ENCODE measurements around the gene REC114. TPM values are rescaled to one million over a fixed set of nuclear protein-coding genes. Genes with fewer than 3 reads are reported as not detected.
A peak's percentile ranks its signal among the peaks of the same experiment; 100 is the strongest.

REC114 gene
- total and polyA plus RNA-seq, 8 donors, result 0.20 to 0.24 TPM; not detected in 6

DNA sequence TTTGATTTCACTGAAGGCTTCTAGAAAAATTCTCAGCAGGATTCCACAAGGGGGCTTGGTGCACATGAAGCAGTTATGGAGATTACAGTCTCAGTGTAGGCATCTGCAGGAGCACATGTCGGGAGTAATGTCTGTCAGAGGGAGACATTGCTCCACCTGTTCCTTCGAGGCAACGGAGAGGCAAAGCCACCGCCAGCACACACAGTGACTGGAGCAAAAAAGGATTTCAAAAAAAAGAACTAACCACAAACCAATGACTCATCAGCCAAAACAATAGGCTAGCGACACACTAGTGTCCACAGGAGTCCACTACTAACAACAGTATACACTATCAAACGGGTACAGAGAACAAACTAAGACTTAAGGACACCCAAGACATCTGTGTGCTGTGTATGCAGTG lies 121.3 kb downstream of the REC114 start:
- intact Hi-C loops (cut with DNase I), result loop anchor here in 1 of 2 donors (5.0 to 10.0 kb wide), 2 partner anchors 73 to 131 kb away; no protein-coding TSS in a partner anchor

DNA sequence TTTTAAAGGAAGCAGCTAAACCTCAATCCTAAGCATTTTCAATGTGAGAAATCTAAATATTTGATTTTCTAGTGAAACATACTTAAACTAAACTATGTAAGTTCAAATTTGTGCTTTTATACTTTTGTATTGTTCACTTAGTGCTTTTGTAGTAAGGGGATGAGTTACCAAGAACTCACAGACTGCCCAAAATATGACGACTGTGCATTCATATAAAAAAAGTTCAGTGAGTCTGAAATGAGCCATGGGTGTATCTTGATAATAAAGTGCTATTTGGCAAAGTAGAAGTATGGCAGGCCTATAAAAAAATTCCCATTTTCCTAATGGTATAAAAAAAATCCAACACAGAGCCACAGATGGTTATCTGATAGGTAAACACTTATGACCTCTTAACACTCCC lies 124.1 kb downstream of the REC114 start:
- TF ChIP-seq, protein P1, sequence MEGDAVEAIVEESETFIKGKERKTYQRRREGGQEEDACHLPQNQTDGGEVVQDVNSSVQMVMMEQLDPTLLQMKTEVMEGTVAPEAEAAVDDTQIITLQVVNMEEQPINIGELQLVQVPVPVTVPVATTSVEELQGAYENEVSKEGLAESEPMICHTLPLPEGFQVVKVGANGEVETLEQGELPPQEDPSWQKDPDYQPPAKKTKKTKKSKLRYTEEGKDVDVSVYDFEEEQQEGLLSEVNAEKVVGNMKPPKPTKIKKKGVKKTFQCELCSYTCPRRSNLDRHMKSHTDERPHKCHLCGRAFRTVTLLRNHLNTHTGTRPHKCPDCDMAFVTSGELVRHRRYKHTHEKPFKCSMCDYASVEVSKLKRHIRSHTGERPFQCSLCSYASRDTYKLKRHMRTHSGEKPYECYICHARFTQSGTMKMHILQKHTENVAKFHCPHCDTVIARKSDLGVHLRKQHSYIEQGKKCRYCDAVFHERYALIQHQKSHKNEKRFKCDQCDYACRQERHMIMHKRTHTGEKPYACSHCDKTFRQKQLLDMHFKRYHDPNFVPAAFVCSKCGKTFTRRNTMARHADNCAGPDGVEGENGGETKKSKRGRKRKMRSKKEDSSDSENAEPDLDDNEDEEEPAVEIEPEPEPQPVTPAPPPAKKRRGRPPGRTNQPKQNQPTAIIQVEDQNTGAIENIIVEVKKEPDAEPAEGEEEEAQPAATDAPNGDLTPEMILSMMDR (IDR thresholded peaks at IDR 0.05), result no peak
- H3K27me3 ChIP-seq, result no peaks in the 10 kb centered on the region
- H3K4me3 ChIP-seq, result no peak overlapping the region
- no peaks in the 10 kb centered on the region for H3K9me3 ChIP-seq
- intact Hi-C loops (cut with DNase I), result loop anchor here in 1 of 2 donors (10.0 kb wide), 1 partner anchor 128 kb away; no protein-coding TSS in a partner anchor
- ATAC-seq (no peak), DNase-seq (no peak)
- H3K27ac ChIP-seq, result no peak overlapping the region
- H3K4me1 ChIP-seq, result peaks cover 0 to 14% of the 10 kb centered on the region in 2 donors
- H3K36me3 ChIP-seq, result peaks cover 0 to 92% of the 10 kb centered on the region in 2 donors

More for the DNA sequence above, 121.3 kb downstream of the REC114 start:
- H3K4me1 ChIP-seq, result peaks cover 0 to 14% of the 10 kb centered on the region in 2 donors
- H3K27ac ChIP-seq, result peak overlapping the region in 1 of 2 donors; percentile 30
- no peak for DNase-seq
- peak; percentile 61 for ATAC-seq
- peaks cover 0 to 82% of the 10 kb centered on the region in 2 donors for H3K36me3 ChIP-seq
- H3K9me3 ChIP-seq, result no peaks in the 10 kb centered on the region
- TF ChIP-seq, protein P1 (IDR thresholded peaks at IDR 0.05), result no peak
- no peaks in the 10 kb centered on the region for H3K27me3 ChIP-seq
- H3K4me3 ChIP-seq, result no peak overlapping the region

DNA sequence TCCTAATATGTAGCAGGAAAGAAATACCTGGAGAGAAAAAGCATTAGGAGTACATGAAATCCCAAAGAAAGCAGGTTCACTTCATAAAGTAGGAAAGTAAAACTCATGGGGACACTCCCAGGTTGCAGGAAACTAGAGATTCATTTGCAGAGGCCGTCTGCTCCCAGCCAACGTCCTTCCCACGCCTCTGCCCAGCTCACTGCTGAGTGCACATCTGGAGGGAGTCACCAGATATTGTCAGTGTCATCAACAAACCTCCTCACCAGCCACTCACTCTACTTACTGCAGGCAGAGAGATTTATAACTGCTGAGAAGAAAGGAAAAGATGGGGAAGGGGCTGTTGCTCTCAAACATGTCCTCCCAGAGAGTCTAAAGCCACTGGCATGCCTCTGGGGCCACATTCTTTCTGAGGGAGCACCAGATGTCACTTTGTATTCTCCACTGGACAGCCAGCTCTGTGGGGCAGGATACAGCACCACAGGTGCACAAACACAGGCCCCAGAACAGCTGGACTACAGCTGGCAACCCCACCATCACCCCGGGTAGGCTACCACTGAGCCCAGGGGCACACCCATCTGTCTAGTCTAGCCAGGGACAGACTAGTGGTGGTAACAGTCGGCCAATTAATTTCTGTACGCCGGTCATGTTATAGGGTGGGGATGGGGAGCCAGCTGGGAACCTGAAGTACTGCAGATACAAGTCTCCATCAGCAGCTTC lies 125.8 kb downstream of the REC114 start:
- no peaks in the 10 kb centered on the region for H3K9me3 ChIP-seq
- H3K27me3 ChIP-seq, result no peaks in the 10 kb centered on the region
- intact Hi-C loops (cut with DNase I), result loop anchor here in 1 of 2 donors (10.0 kb wide), 1 partner anchor 126 kb away; no protein-coding TSS in a partner anchor
- peaks cover 0 to 14% of the 10 kb centered on the region in 2 donors for H3K4me1 ChIP-seq
- ATAC-seq, result no peak
- peaks cover 0 to 92% of the 10 kb centered on the region in 2 donors for H3K36me3 ChIP-seq
- H3K27ac ChIP-seq, result no peak overlapping the region
- TF ChIP-seq, protein P1 (IDR thresholded peaks at IDR 0.05), result no peak
- DNase-seq, result no peak
- H3K4me3 ChIP-seq, result no peak overlapping the region

- Histone ChIP-seq H3K4me1 (peaks cover 3 to 8% of the 10 kb centered on the region in 2 donors), H3K9me3 (no peaks in the 10 kb centered on the region), H3K4me3 (no peak overlapping the region), H3K36me3 (peaks cover 0 to 92% of the 10 kb centered on the region in 2 donors), H3K27ac (no peak overlapping the region), H3K27me3 (no peaks in the 10 kb centered on the region)
- TF ChIP-seq, protein P1 (IDR thresholded peaks at IDR 0.05), result no peak
- intact Hi-C loops (cut with DNase I), result loop anchor here in 1 of 2 donors (10.0 kb wide), 1 partner anchor 125 kb away; no protein-coding TSS in a partner anchor
- ATAC-seq (no peak), DNase-seq (no peak)
Measured at GRCh38 chr15:73569361-73569760, 126.4 kb downstream of the REC114 start.

DNA sequence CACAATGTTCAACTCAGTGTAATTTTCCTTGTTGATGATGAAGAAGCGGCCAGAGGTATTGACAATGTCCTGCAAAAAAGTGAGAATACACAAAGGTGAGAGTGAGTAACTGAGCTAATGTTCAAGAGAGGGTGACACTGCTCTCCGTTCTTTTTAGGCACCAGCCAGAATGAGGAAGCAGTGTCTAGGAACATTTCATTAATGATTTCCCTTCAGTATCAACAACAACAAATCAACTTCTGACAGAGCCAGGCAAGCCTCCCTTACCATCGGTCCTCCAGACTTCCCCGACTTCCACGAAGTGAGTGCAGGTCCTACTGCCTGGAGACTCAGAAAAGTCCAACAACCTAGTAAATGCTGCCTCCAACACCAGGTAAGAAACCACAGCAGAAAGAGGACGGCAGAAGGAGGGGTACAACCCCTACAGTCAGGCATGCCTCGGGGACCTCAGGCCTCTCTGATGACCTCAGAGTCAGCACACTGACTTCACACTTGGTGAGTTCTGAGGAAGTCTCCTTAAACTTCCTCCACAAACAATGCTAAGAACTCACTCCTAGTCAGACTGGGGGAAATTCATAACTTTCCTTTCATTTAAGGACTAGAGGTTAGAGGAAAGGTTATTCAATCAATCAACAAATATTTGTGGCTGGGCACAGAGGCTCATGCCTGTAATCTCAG lies 127.5 kb downstream of the REC114 start:
- TF ChIP-seq, protein P1 (IDR thresholded peaks at IDR 0.05), result no peak
- no peaks in the 10 kb centered on the region for H3K9me3 ChIP-seq
- H3K27ac ChIP-seq, result no peak overlapping the region
- H3K4me1 ChIP-seq, result peaks cover 3% of the 10 kb centered on the region in 2 donors
- intact Hi-C loops (cut with DNase I), result no loop called here
- H3K4me3 ChIP-seq, result no peak overlapping the region
- H3K36me3 ChIP-seq, result peaks cover 0 to 91% of the 10 kb centered on the region in 2 donors
- H3K27me3 ChIP-seq, result no peaks in the 10 kb centered on the region
- DNase-seq (no peak), ATAC-seq (no peak)
